HL-60/S4 treated with retinoic acid at 250 ng/mL for 4 days and 3 days (cell line): Measurements from ENCODE around the gene TAPT1.

Experiments used
- in situ Hi-C: fragments of 300-500 bp; cut with MboI; formaldehyde crosslinking; loops from 2 replicates; pipeline ENCODE4 v1.7.0; 2022; ENCODE audit warnings: low sequenced_read_pairs

TAPT1 gene

GRCh38 chr4:16250661-16251365 is 24.5 kb upstream of the TAPT1 start:
- in situ Hi-C loops = loop anchor here (10.0 kb wide), 1 partner anchor 216 kb away; no protein-coding TSS in a partner anchor

- in situ Hi-C loops = no loop called here
Observed at GRCh38 chr4:16248605-16249004, 22.3 kb upstream of the TAPT1 start.

- in situ Hi-C loops = no loop called here
Observed at GRCh38 chr4:16245241-16245640, 19.0 kb upstream of the TAPT1 start.

GRCh38 chr4:16243285-16243684 is 17.0 kb upstream of the TAPT1 start:
- in situ Hi-C loops = no loop called here

GRCh38 chr4:16240300-16240699 is 14.0 kb upstream of the TAPT1 start:
- in situ Hi-C loops = no loop called here

- in situ Hi-C loops = no loop called here
Observed at GRCh38 chr4:16239086-16239485, 12.8 kb upstream of the TAPT1 start.

GRCh38 chr4:16238327-16238726 is 12.1 kb upstream of the TAPT1 start:
- in situ Hi-C loops = no loop called here

GRCh38 chr4:16237715-16238114 is 11.4 kb upstream of the TAPT1 start:
- in situ Hi-C loops = no loop called here

GRCh38 chr4:16236402-16237023 is 10.2 kb upstream of the TAPT1 start:
- in situ Hi-C loops = no loop called here

GRCh38 chr4:16235209-16235608 is 8.9 kb upstream of the TAPT1 start:
- in situ Hi-C loops = no loop called here

- in situ Hi-C loops = no loop called here
Observed at GRCh38 chr4:16233569-16234177, 7.4 kb upstream of the TAPT1 start.

GRCh38 chr4:16231570-16232245 is 5.4 kb upstream of the TAPT1 start:
- in situ Hi-C loops = no loop called here

- in situ Hi-C loops = no loop called here
Observed at GRCh38 chr4:16230308-16230707, 4.0 kb upstream of the TAPT1 start.

GRCh38 chr4:16229604-16230003 is 3.3 kb upstream of the TAPT1 start:
- in situ Hi-C loops = no loop called here

- in situ Hi-C loops = no loop called here
Observed at GRCh38 chr4:16227462-16227868, 1.2 kb upstream of the TAPT1 start.

- in situ Hi-C loops = no loop called here
Observed at GRCh38 chr4:16226816-16227461, 668 bp upstream of the TAPT1 start.

GRCh38 chr4:16225167-16225862 is 956 bp downstream of the TAPT1 start:
- in situ Hi-C loops = no loop called here

GRCh38 chr4:16224264-16225166 is 1.8 kb downstream of the TAPT1 start:
- in situ Hi-C loops = no loop called here

GRCh38 chr4:16222957-16223527 is 3.2 kb downstream of the TAPT1 start:
- in situ Hi-C loops = no loop called here
